HCT116 (cell line): ENCODE results near the gene PAEP. TPM values are rescaled to one million over a fixed set of nuclear protein-coding genes. Genes with fewer than 3 reads are reported as not detected.

Experiments used
- ATAC-seq: fragments of 200-7000 bp; cut with Tn5 transposase; 2 replicates; pipeline ENCODE4 v1.9.1; 2020; ENCODE audit warnings: mild to moderate bottlenecking, moderate library complexity
- BruUV-seq: library from RNA; stranded (reverse); fragments of 400-500 nt; replicated peaks from 2 replicates; lab custom pipeline; 2021; lab: Mats Ljungman, UMichigan
- CTCF ChIA-PET: fragments of 300-600 bp; sonication (Branson Sonifier 250); formaldehyde crosslinking; loops from one replicate; lab custom pipeline; 2021; ENCODE audit warnings: antibody characterized with exemption; lab: Charles Lee
- POLR2A ChIA-PET: fragments of 300-600, 350-600 bp; sonication (Branson Sonifier 250); formaldehyde crosslinking; loops from one replicate; lab custom pipeline; 2021; ENCODE audit warnings: antibody characterized with exemption; lab: Charles Lee
- RAD21 ChIA-PET, 2 experiments: fragments of 300-600 bp; sonication (Branson Sonifier 250); formaldehyde crosslinking; loops; one replicate each; lab custom pipeline; 2023; ENCODE audit warnings: low total read pairs in 2 of 2; ENCODE audit not compliant: uncharacterized antibody in 2 of 2, unreplicated experiment in 2 of 2, low non-redundant PET in 1 of 2; lab: Charles Lee
- DNase-seq: peaks from one replicate; pipeline ENCODE4 v3.0.0-alpha.2; 2010; ENCODE audit warnings: low read depth, low spot score
- H2AFZ ChIP-seq: fragments of 200-600 bp; shearing (Covaris generic), sonication (generic); 2 replicates; pipeline ENCODE4 v1.6.1; 2017; ENCODE audit warnings: low read depth, mixed run types, mixed read lengths, antibody characterized with exemption, low read length; ENCODE audit not compliant: poor library complexity, severe bottlenecking
- H3K27ac ChIP-seq: 2 replicates; pipeline ENCODE4 v1.5.1; 2012; ENCODE audit warnings: low read depth, low read length
- H3K27me3 ChIP-seq: fragments of 200-600 bp; sonication (generic); 2 replicates; pipeline ENCODE4 v1.6.1; 2016; ENCODE audit warnings: mixed run types, low read length, mixed read lengths; ENCODE audit not compliant: insufficient read depth
- H3K36me3 ChIP-seq, 2 experiments: fragments of 200-500 bp in 1 of 2; fragments of 200-600 bp in 1 of 2; sonication (Bioruptor generic) in 1 of 2; sonication (generic) in 1 of 2; 2 replicates each; pipeline versions ENCODE4 v1.5.1 to v1.6.1; 2014 to 2016; ENCODE audit warnings: low read length in 2 of 2, inconsistent platforms in 1 of 2, mixed read lengths in 1 of 2, mixed run types in 1 of 2; ENCODE audit not compliant: insufficient read depth in 2 of 2, control insufficient read depth in 1 of 2
- H3K4me1 ChIP-seq, 2 experiments: fragments of 200-600 bp in 1 of 2; sonication (generic) in 1 of 2; 2 replicates each; pipeline versions ENCODE4 v1.5.1 to v1.6.1; 2012 to 2017; ENCODE audit warnings: low read length in 2 of 2, inconsistent platforms in 1 of 2, mild to moderate bottlenecking in 1 of 2, mixed read lengths in 1 of 2, mixed run types in 1 of 2, moderate library complexity in 1 of 2; ENCODE audit not compliant: insufficient read depth in 2 of 2, control insufficient read depth in 1 of 2
- H3K4me2 ChIP-seq: fragments of 200-600 bp; sonication (generic); 2 replicates; pipeline ENCODE4 v1.6.1; 2017; ENCODE audit warnings: mixed run types, low read length, mixed read lengths
- H3K4me3 ChIP-seq, 2 experiments: fragments of 200-600 bp in 1 of 2; sonication (generic) in 1 of 2; replicated peaks in 1 of 2; 2 replicates each; pipeline ENCODE4 v1.5.1; 2011 to 2016; ENCODE audit warnings: low read length in 2 of 2, control low read depth in 1 of 2, low read depth in 1 of 2, mild to moderate bottlenecking in 1 of 2, mixed read lengths in 1 of 2, mixed run types in 1 of 2
- H3K79me2 ChIP-seq: fragments of 200-600 bp; sonication (generic); 2 replicates; pipeline ENCODE4 v1.6.1; 2017; ENCODE audit warnings: mild to moderate bottlenecking, mixed run types, low read length, moderate library complexity, mixed read lengths; ENCODE audit not compliant: insufficient read depth
- H3K9ac ChIP-seq: fragments of 200-600 bp; sonication (generic); 2 replicates; pipeline ENCODE4 v1.6.1; 2016; ENCODE audit warnings: low read length, mixed read lengths
- H3K9me2 ChIP-seq: fragments of 200-600 bp; sonication (generic), shearing (Covaris generic); 2 replicates; pipeline ENCODE4 v1.6.1; 2017; ENCODE audit warnings: mixed run types, mild to moderate bottlenecking, moderate library complexity; ENCODE audit not compliant: insufficient read depth
- H3K9me3 ChIP-seq, 2 experiments: fragments of 200-500 bp in 1 of 2; fragments of 200-600 bp in 1 of 2; sonication (Bioruptor generic) in 1 of 2; sonication (generic) in 1 of 2; 2 replicates each; pipeline ENCODE4 v1.6.1; 2014 to 2017; ENCODE audit warnings: low read length in 2 of 2, mixed read lengths in 2 of 2, inconsistent platforms in 1 of 2, low read depth in 1 of 2, mild to moderate bottlenecking in 1 of 2, mixed run types in 1 of 2, moderate library complexity in 1 of 2; ENCODE audit not compliant: control insufficient read depth in 1 of 2, insufficient read depth in 1 of 2
- H4K20me1 ChIP-seq: fragments of 200-600 bp; sonication (generic), shearing (Covaris generic); 2 replicates; pipeline ENCODE4 v1.6.1; 2017; ENCODE audit warnings: mixed run types, mild to moderate bottlenecking, moderate library complexity; ENCODE audit not compliant: insufficient read depth
- ATF3 ChIP-seq: IDR thresholded peaks from 2 replicates; pipeline ENCODE4 v1.6.1; 2012
- EGR1 ChIP-seq: IDR thresholded peaks from 2 replicates; pipeline ENCODE4 v1.6.1; 2012; ENCODE audit warnings: low read depth
- ELF1 ChIP-seq: IDR thresholded peaks from 2 replicates; pipeline ENCODE4 v1.6.1; 2012; ENCODE audit warnings: low read depth, borderline replicate concordance
- EZH2phosphoT487 ChIP-seq: fragments of 200-600 bp; IDR thresholded peaks from 2 replicates; pipeline ENCODE4 v1.6.1; 2018; ENCODE audit warnings: antibody characterized with exemption, borderline replicate concordance
- FOSL1 ChIP-seq: IDR thresholded peaks from 2 replicates; pipeline ENCODE4 v1.6.1; 2012; ENCODE audit warnings: low read depth
- JUND ChIP-seq: IDR thresholded peaks from 2 replicates; pipeline ENCODE4 v1.6.1; 2012
- POLR2A ChIP-seq: IDR thresholded peaks from 2 replicates; pipeline ENCODE4 v1.7.0; 2011; ENCODE audit warnings: borderline replicate concordance; ENCODE audit not compliant: insufficient read depth, insufficient read length; ENCODE audit errors: extremely low read depth
- REST ChIP-seq: IDR thresholded peaks from 2 replicates; pipeline ENCODE4 v1.6.1; 2012; ENCODE audit warnings: low read depth
- TCF7L2 ChIP-seq: IDR thresholded peaks from 2 replicates; pipeline ENCODE4 v1.7.0; 2011; ENCODE audit warnings: borderline replicate concordance, inconsistent platforms; ENCODE audit not compliant: insufficient read depth, insufficient read length; ENCODE audit errors: extremely low read depth
- YY1 ChIP-seq: IDR thresholded peaks from 2 replicates; pipeline ENCODE4 v1.6.1; 2011; ENCODE audit warnings: low read length, low read depth, moderate library complexity, mild to moderate bottlenecking; ENCODE audit not compliant: insufficient replicate concordance; ENCODE audit errors: extremely low read depth
- ZFX ChIP-seq: fragments of 450-650 bp; IDR thresholded peaks from 2 replicates; pipeline ENCODE4 v1.6.1; 2017
- intact Hi-C: fragments of 100-400 bp; cut with micrococcal nuclease; formaldehyde crosslinking; loops from 2 replicates; pipeline ENCODE4 v1.10.0; 2022
- total RNA-seq: library from RNA; stranded (reverse); gene quantifications from one replicate; pipeline ENCODE4 v1.2.1, GENCODE V29; 2021; ENCODE audit not compliant: unreplicated experiment
- TF ChIP-seq, protein P1 (sequence below): IDR thresholded peaks from 2 replicates; pipeline ENCODE4 v1.6.1; 2012

PAEP gene
- total RNA-seq, 1 experiment from 2014 or later, result not detected

DNA sequence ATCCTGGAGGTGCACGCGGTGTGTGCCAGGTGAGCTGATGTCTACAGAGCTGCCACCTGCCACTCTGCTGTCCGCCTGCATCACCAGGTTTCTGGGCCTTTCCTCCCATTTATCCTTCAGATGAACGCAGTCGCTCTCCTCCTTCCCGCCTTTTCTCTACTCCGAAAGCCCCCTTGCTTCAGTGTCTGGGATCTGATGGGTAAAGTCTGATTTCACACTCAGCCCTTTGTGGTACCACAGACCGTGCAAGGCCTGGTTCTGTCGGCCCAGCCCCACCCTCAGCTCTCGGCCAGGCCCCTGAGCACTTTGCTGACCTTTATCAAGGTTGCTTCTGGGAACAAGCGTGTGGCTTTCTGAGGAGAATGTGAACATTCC is 45.3 kb downstream of the PAEP start:
- Histone ChIP-seq H3K4me3 (no peak overlapping the region), H3K9ac (no peak overlapping the region), H3K27me3 (no peaks in the 10 kb centered on the region), H4K20me1 (no peaks in the 10 kb centered on the region), H3K36me3 (no peaks in the 10 kb centered on the region), H3K9me3 (no peaks in the 10 kb centered on the region), H3K4me1 (peaks cover 0 to 4% of the 10 kb centered on the region in 2 experiments; a peak in 2 of 4 replicates), H3K4me2 (no peak overlapping the region), H2AFZ (no peak overlapping the region), H3K27ac (no peak overlapping the region), H3K9me2 (no peaks in the 10 kb centered on the region), H3K79me2 (no peaks in the 10 kb centered on the region)
- intact Hi-C loops, result loop anchor here (10.0 kb wide), 2 partner anchors 118 to 358 kb away; partner anchors contain the start of gene UBAC1
- no TSS peak for BruUV-seq
- TF ChIP-seq EGR1 (no peak), ATF3 (no peak)
- ATAC-seq (no peak), DNase-seq (no peak)
- POLR2A ChIA-PET, result no interaction called here
- CTCF ChIA-PET, result no interaction called here
- RAD21 ChIA-PET, result no interaction called here

DNA sequence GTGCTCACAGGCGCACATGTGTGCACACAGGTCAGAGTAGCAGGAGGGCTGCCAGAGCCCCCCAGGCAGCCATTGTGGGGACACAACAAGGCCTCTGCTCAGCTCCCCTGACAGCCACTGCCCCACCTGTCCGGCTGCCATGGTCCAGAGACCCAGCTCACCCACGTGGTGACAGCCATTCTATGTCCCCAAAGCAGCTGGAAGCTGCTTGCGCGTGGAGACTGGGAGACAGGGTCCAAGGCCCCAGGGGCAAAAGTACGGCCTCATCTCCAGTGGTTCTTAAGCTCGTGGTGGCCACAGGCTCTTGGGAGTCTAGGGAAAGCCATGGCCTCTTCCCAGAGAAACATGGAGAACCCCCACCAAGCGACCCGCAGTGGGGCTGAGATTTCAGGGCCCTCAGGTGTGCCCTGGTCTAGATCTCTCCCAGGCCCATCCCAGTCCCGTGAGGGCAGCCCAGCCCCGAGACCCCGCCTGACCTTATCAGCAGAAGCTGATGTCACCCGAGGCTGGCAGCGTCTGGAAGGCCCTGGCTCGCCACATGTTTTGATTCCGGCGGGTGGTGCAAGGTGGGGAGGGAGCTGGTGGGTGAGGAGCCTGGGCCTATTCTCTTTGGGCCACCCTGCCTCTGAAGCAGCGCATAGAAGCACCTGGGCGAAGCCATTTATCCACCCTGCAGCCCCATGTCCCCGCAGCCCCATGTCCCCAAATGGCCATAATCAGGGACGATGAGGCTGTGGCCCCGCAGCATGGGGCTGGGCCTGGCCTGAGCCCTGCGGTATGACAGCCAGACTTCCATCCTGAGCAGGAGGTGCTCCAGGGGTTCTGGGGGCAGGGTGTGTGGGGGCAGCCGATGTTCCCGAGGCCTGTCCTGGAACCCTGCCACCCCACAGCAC is 46.1 kb downstream of the PAEP start:
- no peaks in the 10 kb centered on the region for H3K27me3 ChIP-seq
- no peak for ATAC-seq
- CTCF ChIA-PET, result no interaction called here
- H3K4me3 ChIP-seq, result no peak overlapping the region
- H3K79me2 ChIP-seq, result no peaks in the 10 kb centered on the region
- H3K27ac ChIP-seq, result no peak overlapping the region
- no peak overlapping the region for H2AFZ ChIP-seq
- no peak for DNase-seq
- H3K36me3 ChIP-seq, result no peaks in the 10 kb centered on the region
- intact Hi-C loops, result loop anchor here (10.0 kb wide), 2 partner anchors 117 to 357 kb away; partner anchors contain the start of gene UBAC1
- H3K9me2 ChIP-seq, result no peaks in the 10 kb centered on the region
- H4K20me1 ChIP-seq, result no peaks in the 10 kb centered on the region
- no peak overlapping the region for H3K4me2 ChIP-seq
- H3K9me3 ChIP-seq, result no peaks in the 10 kb centered on the region
- H3K4me1 ChIP-seq, result peaks cover 0 to 4% of the 10 kb centered on the region in 2 experiments; a peak in 2 of 4 replicates
- BruUV-seq, result no TSS peak
- RAD21 ChIA-PET, result no interaction called here
- POLR2A ChIA-PET, result no interaction called here
- no peak overlapping the region for H3K9ac ChIP-seq
- TF ChIP-seq POLR2A (no peak), REST (no peak), ELF1 (no peak), EGR1 (no peak), EZH2phosphoT487 (no peak), ATF3 (no peak), FOSL1 (no peak), YY1 (no peak), JUND (no peak), TCF7L2 (no peak), ZFX (no peak)
- TF ChIP-seq, protein P1, sequence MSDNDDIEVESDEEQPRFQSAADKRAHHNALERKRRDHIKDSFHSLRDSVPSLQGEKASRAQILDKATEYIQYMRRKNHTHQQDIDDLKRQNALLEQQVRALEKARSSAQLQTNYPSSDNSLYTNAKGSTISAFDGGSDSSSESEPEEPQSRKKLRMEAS, result no peak
